ENCODE data around the gene GAR1. TPM values are rescaled to one million over a fixed set of nuclear protein-coding genes. Genes with fewer than 3 reads are reported as not detected.
"Not testable (repeated sequence)": the region's sequence is repeated elsewhere in the genome, so short reads cannot be mapped to it uniquely, and the experiment has no call there.

The GAR1 gene
- total RNA-seq, 2 experiments from 2014 or later = 36.4 to 42.1 TPM

- no peak for TF ChIP-seq CTCF (IDR thresholded peaks at IDR 0.05)
- H3K4me1 Mint-ChIP-seq (ENCODE audit: low read depth) = no peaks in the 10 kb centered on the region
- no peaks in the 10 kb centered on the region for H3K27me3 Mint-ChIP-seq
- no peaks in the 10 kb centered on the region for H3K36me3 Mint-ChIP-seq (ENCODE audit: low read depth)
- no peak overlapping the region for H3K4me3 Mint-ChIP-seq
- intact Hi-C loops (cut with micrococcal nuclease) = no loop called here
- no peak overlapping the region for H3K27ac Mint-ChIP-seq
- no peak for ATAC-seq
- CTCF ChIA-PET = no interaction called here
- no peaks in the 10 kb centered on the region for H3K9me3 Mint-ChIP-seq
- no peak for DNase-seq
- POLR2A ChIA-PET = no interaction called here
These were observed 21.4 kb downstream of the GAR1 start for GRCh38 chr4:109836985-109837384.

DNA sequence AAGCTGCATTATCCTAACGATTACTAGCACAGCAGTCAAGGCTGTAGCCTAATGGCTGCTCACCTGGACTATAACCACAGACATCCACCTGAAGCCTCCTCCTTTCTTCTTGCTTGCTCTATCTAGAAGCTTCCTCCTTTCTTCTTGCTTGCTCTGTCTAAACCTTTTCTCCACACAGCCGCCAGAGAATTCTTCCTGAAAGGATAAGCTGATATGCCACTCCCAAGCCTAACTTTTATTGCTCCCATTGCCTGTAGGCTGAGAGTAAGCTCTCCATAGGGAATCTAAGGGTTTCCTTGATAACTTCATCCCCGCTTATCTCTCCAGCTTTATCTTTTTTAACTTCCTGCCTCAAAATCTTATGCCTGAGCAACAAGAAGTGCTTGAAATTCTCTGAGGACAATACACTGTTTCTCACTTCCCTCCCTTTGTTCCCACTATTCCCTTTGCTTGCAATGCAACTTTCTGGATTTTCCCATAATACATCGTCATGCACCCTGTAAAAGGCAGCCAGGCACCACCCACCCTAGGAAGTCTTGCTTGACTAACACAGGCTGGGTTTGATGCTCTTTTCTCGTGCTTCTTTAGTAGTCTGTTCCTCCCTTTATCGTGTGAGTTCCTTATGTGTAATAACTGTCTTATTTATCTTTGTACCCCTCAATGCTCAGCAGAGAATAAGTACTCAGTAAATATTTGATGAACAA lies 31.0 kb downstream of the GAR1 start:
- Mint-ChIP-seq H3K9me3 (no peaks in the 10 kb centered on the region), H3K27ac (no peak overlapping the region)

DNA sequence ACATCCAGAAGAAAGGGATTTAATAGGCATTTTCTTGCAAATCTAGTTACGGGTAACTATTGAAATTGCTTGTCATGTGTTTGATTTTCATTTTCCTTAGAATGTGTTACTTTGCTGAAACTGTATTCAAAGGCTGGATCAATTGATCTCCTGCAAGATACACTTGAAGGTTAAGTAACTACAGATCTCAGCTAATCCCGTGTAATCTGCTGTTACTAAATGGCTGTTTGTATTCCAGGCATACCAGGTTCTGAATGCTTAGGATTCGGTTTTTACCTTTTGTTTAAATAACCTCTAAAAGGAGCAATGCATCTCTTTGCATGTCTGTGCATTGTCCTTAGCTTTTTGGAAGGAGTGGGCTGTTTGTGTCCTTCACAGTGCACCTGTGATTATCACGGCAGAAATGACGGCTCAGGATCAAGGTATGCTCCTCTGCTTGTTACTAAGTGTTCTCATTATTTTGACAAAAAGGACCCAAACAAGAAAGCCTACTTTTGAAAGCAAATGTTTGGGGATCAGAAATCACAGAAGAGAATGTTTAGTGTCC lies 32.4 kb downstream of the GAR1 start, which contains the start of gene LRIT3:
Gene LRIT3, plus strand, starts transcription at position 212 of the 547 bp plus-strand sequence. Its CDS starts 95 bp downstream, at position 307.
- ChIA-PET POLR2A (no interaction called here), CTCF (no interaction called here)
- Mint-ChIP-seq H3K4me3 (no peak within 1 kb of the TSS), H3K27ac (no peak within 1 kb of the TSS), H3K9me3 (no peaks in the 10 kb centered on the region), H3K4me1 (ENCODE audit: low read depth) (no peaks in the 10 kb centered on the region), H3K36me3 (ENCODE audit: low read depth) (no peaks in the 10 kb centered on the region), H3K27me3 (no peaks in the 10 kb centered on the region)
- intact Hi-C loops (cut with micrococcal nuclease) = no loop called here
- DNase-seq = no peak
- no peak for TF ChIP-seq CTCF (IDR thresholded peaks at IDR 0.05)
- ATAC-seq = no peak

More for the DNA sequence above, 31.0 kb downstream of the GAR1 start:
- Mint-ChIP-seq H3K27me3 (no peaks in the 10 kb centered on the region), H3K4me3 (no peak overlapping the region), H3K4me1 (ENCODE audit: low read depth) (no peaks in the 10 kb centered on the region), H3K36me3 (ENCODE audit: low read depth) (no peaks in the 10 kb centered on the region)
- intact Hi-C loops (cut with micrococcal nuclease) = no loop called here
- POLR2A ChIA-PET = no interaction called here
- CTCF ChIA-PET = interaction anchor here (0.8 kb wide), 1 partner anchor 423 kb away, joined by 3 read pairs; no protein-coding TSS in a partner anchor
- no peak for DNase-seq
- TF ChIP-seq CTCF (IDR thresholded peaks at IDR 0.05) = no peak
- no peak for ATAC-seq

- POLR2A ChIA-PET = no interaction called here
- Mint-ChIP-seq H3K27ac (no peak overlapping the region), H3K36me3 (ENCODE audit: low read depth) (no peaks in the 10 kb centered on the region), H3K27me3 (no peaks in the 10 kb centered on the region), H3K4me3 (no peak overlapping the region), H3K4me1 (ENCODE audit: low read depth) (peaks cover 2% of the 10 kb centered on the region), H3K9me3 (no peaks in the 10 kb centered on the region)
- CTCF ChIA-PET = no interaction called here
- ATAC-seq (no peak), DNase-seq (no peak)
- intact Hi-C loops (cut with micrococcal nuclease) = no loop called here
- TF ChIP-seq CTCF (IDR thresholded peaks at IDR 0.05) = no peak
These were observed 32.9 kb downstream of the GAR1 start for GRCh38 chr4:109848501-109848900.

DNA sequence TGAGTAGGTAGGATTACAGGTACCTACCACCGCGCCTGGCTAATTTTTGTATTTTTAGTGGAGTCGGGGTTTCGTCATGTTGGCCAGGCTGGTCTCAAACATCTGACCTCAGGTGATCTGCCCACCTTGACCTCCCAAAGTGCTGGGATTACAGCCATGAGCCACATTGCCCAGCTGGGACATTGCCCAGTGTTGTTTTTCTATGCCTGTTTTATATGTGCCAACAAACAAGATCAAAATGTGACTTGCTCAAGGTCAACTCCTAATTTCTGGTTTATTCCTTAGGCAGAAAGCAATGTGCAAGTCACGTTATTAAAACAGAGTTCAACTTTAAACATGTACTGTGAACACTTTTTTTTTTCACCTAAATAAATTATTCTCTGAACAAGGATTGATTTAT lies 35.0 kb downstream of the GAR1 start:
- POLR2A ChIA-PET = no interaction called here
- ATAC-seq (no peak), DNase-seq (no peak)
- no peak overlapping the region for H3K27ac Mint-ChIP-seq
- H3K27me3 Mint-ChIP-seq = no peaks in the 10 kb centered on the region
- no peak for TF ChIP-seq CTCF (IDR thresholded peaks at IDR 0.05)
- H3K4me3 Mint-ChIP-seq = no peak overlapping the region
- intact Hi-C loops (cut with micrococcal nuclease) = no loop called here
- no peaks in the 10 kb centered on the region for H3K36me3 Mint-ChIP-seq (ENCODE audit: low read depth)
- H3K4me1 Mint-ChIP-seq (ENCODE audit: low read depth) = peaks cover 2% of the 10 kb centered on the region
- CTCF ChIA-PET = no interaction called here
- no peaks in the 10 kb centered on the region for H3K9me3 Mint-ChIP-seq

DNA sequence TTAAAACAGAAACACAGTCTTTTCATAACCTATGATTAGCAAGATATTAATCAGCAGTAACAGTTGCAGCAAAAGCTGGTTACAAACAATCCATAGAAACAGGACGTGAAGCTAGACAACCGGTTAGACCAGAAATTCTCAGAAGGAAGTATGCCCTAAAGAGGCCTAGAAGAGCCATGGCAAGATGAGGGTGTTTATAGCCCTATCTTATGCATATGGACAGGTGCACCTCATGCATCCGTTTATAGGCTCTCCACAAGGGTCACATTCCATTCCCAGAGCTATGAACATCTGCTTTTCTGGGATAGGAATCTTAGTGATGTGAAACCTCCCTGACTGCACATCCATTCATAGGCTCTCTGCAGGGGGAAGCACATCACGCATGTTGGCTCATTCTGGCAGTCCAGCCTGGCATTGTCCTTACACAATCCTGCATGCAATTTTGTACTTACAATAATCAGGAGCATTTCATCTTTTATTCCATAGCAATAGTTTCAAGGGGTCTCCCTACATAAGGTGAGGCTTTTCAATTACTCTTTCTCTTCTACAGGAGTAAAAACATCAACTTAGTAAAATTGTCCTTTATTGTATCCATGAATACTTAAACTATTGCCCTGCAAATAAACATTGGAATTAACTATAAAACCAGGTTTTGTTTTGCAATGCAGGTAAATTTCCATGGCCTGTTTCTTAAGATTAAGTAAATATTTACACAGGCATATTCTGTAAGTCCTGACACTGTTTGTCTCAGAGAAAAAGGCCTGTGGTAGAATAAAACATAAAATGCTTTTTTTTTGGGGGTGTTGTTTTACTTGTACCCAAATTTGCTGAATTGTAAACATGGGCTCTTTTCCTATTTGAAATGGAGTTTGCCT lies 44.1 kb downstream of the GAR1 start:
- POLR2A ChIA-PET; DNase-seq; CTCF ChIA-PET; H3K36me3 Mint-ChIP-seq (ENCODE audit: low read depth); H3K27ac Mint-ChIP-seq; H3K4me3 Mint-ChIP-seq; ATAC-seq; H3K4me1 Mint-ChIP-seq (ENCODE audit: low read depth); H3K27me3 Mint-ChIP-seq; intact Hi-C loops (cut with micrococcal nuclease): not testable (repeated sequence)
- peaks cover 18% of the 10 kb centered on the region for H3K9me3 Mint-ChIP-seq

Data from activated CD8-positive, alpha-beta T cell treated with anti-CD3 and anti-CD28 coated beads for 36 hours (primary cell).